Smooth muscle cell (in vitro differentiated cells): Measurements from ENCODE around the gene CENPM. TPM values are rescaled to one million over a fixed set of nuclear protein-coding genes. Genes with fewer than 3 reads are reported as not detected.
A peak's percentile ranks its signal among the peaks of the same experiment; 100 is the strongest.

Source experiments
- DNase-seq: peaks from one replicate; lab custom pipeline; 2025; ENCODE audit not compliant: unreplicated experiment; lab: John Stamatoyannopoulos, UW
- H2AFZ ChIP-seq: fragments of 200-600 bp; sonication (generic); 2 replicates; pipeline ENCODE4 v1.6.0; 2016; ENCODE audit warnings: antibody characterized with exemption, low read depth, mild to moderate bottlenecking
- H3F3A ChIP-seq: fragments of 200-600 bp; sonication (generic); 2 replicates; pipeline ENCODE4 v1.6.0; 2017; ENCODE audit warnings: antibody characterized with exemption, low read depth
- H3K27ac ChIP-seq: fragments of 200-600 bp; sonication (generic); 2 replicates; pipeline ENCODE4 v1.5.1; 2016; ENCODE audit warnings: low read depth, mild to moderate bottlenecking
- H3K27me3 ChIP-seq: fragments of 200-600 bp; sonication (generic); 2 replicates; pipeline ENCODE4 v1.6.1; 2016; ENCODE audit warnings: low read depth, mild to moderate bottlenecking
- H3K36me3 ChIP-seq: fragments of 200-600 bp; sonication (generic); 2 replicates; pipeline ENCODE4 v1.5.1; 2016; ENCODE audit warnings: low read depth
- H3K4me1 ChIP-seq: fragments of 200-600 bp; sonication (generic); 2 replicates; pipeline ENCODE4 v1.5.1; 2016; ENCODE audit warnings: low read depth
- H3K4me2 ChIP-seq: fragments of 200-600 bp; sonication (generic); 2 replicates; pipeline ENCODE4 v1.6.0; 2016; ENCODE audit warnings: mild to moderate bottlenecking
- H3K4me3 ChIP-seq: fragments of 200-600 bp; sonication (generic); 2 replicates; pipeline ENCODE4 v1.5.1; 2016; ENCODE audit warnings: mild to moderate bottlenecking
- H3K79me2 ChIP-seq: fragments of 200-600 bp; sonication (generic); 2 replicates; pipeline ENCODE4 v1.6.0; 2016; ENCODE audit warnings: low read depth, mild to moderate bottlenecking
- H3K9ac ChIP-seq: fragments of 200-600 bp; sonication (generic); 2 replicates; pipeline ENCODE4 v1.6.0; 2016; ENCODE audit warnings: low read depth
- H3K9me3 ChIP-seq: fragments of 200-600 bp; sonication (generic); replicated peaks from 2 replicates; pipeline ENCODE4 v1.5.1; 2016; ENCODE audit warnings: low read depth
- H4K20me1 ChIP-seq: fragments of 200-600 bp; sonication (generic); 2 replicates; pipeline ENCODE4 v1.6.0; 2016; ENCODE audit warnings: low read depth
- CTCF ChIP-seq: fragments of 200-600 bp; sonication (generic); IDR thresholded peaks from 2 replicates; pipeline ENCODE4 v1.5.1; 2017; ENCODE audit warnings: borderline replicate concordance, mild to moderate bottlenecking, antibody characterized with exemption; ENCODE audit not compliant: insufficient read depth, poor library complexity, severe bottlenecking
- WGBS: methylation state at CpG from one replicate; pipeline ENCODE4 v1.1.7; 2016; ENCODE audit warnings: low lambda C conversion rate; 5-methylcytosine and 5-hydroxymethylcytosine counted together
- polyA plus RNA-seq: library from polyadenylated mRNA; unstranded; fragments of >200 nt; fragmentation: Nextera tagmentation; extraction: Ambion mirVana; gene quantifications from 2 replicates; pipeline ENCODE4 v1.2.1, GENCODE V29; 2016
- total RNA-seq: library from RNA; depleted of rRNA; stranded (reverse); fragments of >200 nt; gene quantifications from 2 replicates; pipeline ENCODE4 v1.2.3, GENCODE V29; 2014

CENPM gene
- total and polyA plus RNA-seq, 2 experiments from 2014 or later: 5.6 to 16.0 TPM

GRCh38 chr22:41969110-41969646 is 22.2 kb upstream of the CENPM start, which contains the start of gene SEPTIN3:
Gene SEPTIN3 (plus strand): TSS chr22:41969443. CDS start chr22:41971493, 2,050 bp downstream.
- Histone ChIP-seq H3K27ac (no peak within 1 kb of the TSS), H2AFZ (no peak within 1 kb of the TSS), H3K4me1 (peaks cover 4% of the 10 kb centered on the region), H3K27me3 (peaks cover 4% of the 10 kb centered on the region), H4K20me1 (no peaks in the 10 kb centered on the region), H3K4me3 (no peak within 1 kb of the TSS), H3K4me2 (no peak within 1 kb of the TSS), H3K36me3 (no peaks in the 10 kb centered on the region), H3K9me3 (no peaks in the 10 kb centered on the region), H3F3A (no peaks in the 10 kb centered on the region), H3K9ac (no peak within 1 kb of the TSS), H3K79me2 (no peaks in the 10 kb centered on the region)
- TF ChIP-seq CTCF: no peak
- DNase-seq: no peak
- WGBS: 60% methylated on average over 8 of the region's 8 CpGs

- Histone ChIP-seq H3K9me3 (no peaks in the 10 kb centered on the region), H3K27ac (no peak overlapping the region), H3K27me3 (peaks cover 4% of the 10 kb centered on the region), H3K4me1 (peaks cover 7% of the 10 kb centered on the region), H3K36me3 (no peaks in the 10 kb centered on the region), H3K79me2 (no peaks in the 10 kb centered on the region), H3K4me3 (no peak overlapping the region), H3F3A (no peaks in the 10 kb centered on the region), H4K20me1 (no peaks in the 10 kb centered on the region), H2AFZ (no peak overlapping the region), H3K9ac (no peak overlapping the region), H3K4me2 (no peak overlapping the region)
- 76% methylated on average over 9 of the region's 9 CpGs for WGBS
- no peak for TF ChIP-seq CTCF
- no peak for DNase-seq
These were observed 21.6 kb upstream of the CENPM start for GRCh38 chr22:41968601-41969000.

GRCh38 chr22:41966607-41967240 is 19.8 kb upstream of the CENPM start:
- no peaks in the 10 kb centered on the region for H3K79me2 ChIP-seq
- WGBS: 19% methylated on average over 8 of the region's 8 CpGs
- H3K36me3 ChIP-seq: no peaks in the 10 kb centered on the region
- H3K27ac ChIP-seq: no peak overlapping the region
- H3K9ac ChIP-seq: no peak overlapping the region
- peaks cover 7% of the 10 kb centered on the region for H3K4me1 ChIP-seq
- no peak overlapping the region for H3K4me3 ChIP-seq
- no peaks in the 10 kb centered on the region for H3K27me3 ChIP-seq
- H3K9me3 ChIP-seq: no peaks in the 10 kb centered on the region
- H2AFZ ChIP-seq: no peak overlapping the region
- peak; percentile 33 for TF ChIP-seq CTCF
- no peak for DNase-seq
- no peak overlapping the region for H3K4me2 ChIP-seq
- H4K20me1 ChIP-seq: no peaks in the 10 kb centered on the region
- H3F3A ChIP-seq: no peaks in the 10 kb centered on the region

GRCh38 chr22:41966225-41966606 is 19.3 kb upstream of the CENPM start:
- 95% methylated on average over 2 of the region's 2 CpGs for WGBS
- no peak for TF ChIP-seq CTCF
- no peaks in the 10 kb centered on the region for H3K9me3 ChIP-seq
- no peaks in the 10 kb centered on the region for H3K79me2 ChIP-seq
- H3K4me2 ChIP-seq: no peak overlapping the region
- H2AFZ ChIP-seq: no peak overlapping the region
- no peak overlapping the region for H3K9ac ChIP-seq
- peaks cover 7% of the 10 kb centered on the region for H3K4me1 ChIP-seq
- no peak overlapping the region for H3K4me3 ChIP-seq
- no peaks in the 10 kb centered on the region for H3K27me3 ChIP-seq
- no peaks in the 10 kb centered on the region for H3K36me3 ChIP-seq
- H4K20me1 ChIP-seq: no peaks in the 10 kb centered on the region
- H3F3A ChIP-seq: no peaks in the 10 kb centered on the region
- DNase-seq: no peak
- no peak overlapping the region for H3K27ac ChIP-seq
